HG03342 (cell line): ENCODE measurements around the gene ARHGAP30.

Experiments used
- ATAC-seq: cut with Tn5 transposase; IDR thresholded peaks from one replicate; pipeline ENCODE4 v1.9.1; 2021; ENCODE audit warnings: mild to moderate bottlenecking, moderate library complexity; ENCODE audit not compliant: unreplicated experiment

The ARHGAP30 gene

DNA sequence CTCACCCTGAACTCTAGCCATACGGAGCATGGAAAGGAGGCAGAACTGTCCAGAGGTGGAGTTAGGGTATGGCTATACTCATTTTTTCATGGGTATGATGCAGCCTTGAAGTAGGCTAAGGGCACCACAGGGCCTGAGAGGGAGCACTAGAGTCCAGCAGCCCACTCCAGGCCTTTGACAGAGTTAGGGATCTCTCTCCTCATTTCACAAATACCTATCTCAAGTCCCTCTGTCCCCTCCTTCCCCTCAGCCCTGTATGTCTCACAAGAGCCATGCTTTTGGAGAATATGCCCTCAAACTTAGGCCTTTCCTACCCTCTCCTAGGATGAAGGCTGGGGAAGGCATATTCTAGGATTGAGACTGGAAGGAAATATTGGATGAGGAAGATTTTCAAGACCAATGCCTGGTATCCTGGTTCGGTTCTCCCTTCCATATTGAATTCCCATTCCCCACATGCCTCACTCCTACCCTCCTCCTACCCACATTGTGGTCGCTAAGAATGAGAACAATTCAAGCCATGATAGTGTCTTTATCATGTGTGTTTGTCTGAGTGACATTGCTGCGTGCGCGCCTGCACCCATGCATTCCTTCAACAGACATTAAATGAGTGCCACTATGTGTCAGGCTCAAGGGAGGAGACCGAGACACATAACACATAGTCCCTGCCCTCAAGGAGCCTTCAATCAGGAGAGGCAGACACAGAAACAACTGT, 22.3 kb upstream of the ARHGAP30 start:
- ATAC-seq: no peak

DNA sequence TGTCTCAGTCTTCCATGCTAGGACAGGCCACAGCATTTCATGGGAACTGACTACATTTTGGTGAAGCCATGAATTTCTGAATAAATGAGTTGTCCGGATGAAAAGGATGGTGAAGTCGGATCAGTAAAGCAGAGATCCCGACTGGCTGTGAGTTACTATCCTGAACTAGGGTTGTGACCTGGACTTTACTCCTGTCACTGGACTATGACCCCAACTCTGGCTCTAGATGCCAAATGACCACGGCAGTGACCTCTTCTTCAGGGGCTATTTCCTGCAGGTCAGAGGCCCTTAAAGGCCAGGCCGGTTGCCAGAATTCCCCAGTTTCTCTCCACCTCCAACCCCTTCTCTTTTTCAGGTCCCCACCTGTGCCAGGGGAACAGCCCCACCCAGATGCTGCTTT, 21.4 kb upstream of the ARHGAP30 start:
- no peak for ATAC-seq

DNA sequence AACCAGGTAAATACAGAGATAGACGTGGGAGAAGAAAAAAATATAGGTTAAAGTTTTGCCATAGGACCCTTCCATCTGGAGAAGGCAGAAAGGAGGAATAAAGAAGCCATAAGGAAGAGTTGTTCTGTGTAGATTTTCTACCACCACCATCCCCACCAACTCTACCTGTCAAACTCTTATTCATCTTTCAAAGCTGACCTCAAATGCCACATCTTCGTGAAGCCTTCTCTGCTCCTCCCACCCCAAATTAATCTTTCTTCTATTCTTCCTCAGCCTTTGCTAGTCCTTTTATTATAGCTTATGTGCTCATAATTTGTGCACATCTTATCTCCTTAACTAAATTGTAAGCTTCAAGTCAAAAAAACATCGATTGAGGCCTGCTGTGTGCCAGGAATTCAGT, 20.9 kb upstream of the ARHGAP30 start:
- no peak for ATAC-seq

DNA sequence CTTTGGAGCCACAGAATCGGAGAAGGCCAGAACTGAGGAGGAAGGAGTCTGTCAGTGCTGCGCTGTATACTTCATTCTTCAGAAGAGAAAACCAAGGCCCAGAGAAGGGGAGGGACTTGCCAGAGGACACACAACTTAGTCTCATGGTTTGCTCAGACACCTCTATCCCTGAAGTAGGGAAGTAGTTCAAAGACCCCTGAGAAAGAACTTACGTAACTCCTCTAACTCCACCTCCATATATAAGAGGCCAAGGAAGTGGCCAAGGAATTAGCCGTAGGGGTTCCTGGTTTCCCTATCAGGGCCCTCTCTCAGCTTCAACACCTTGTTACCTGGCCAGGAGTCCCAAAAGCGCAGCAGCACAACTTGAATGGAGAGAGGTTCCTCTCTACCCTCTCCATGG, 20.2 kb upstream of the ARHGAP30 start:
- ATAC-seq: no peak

DNA sequence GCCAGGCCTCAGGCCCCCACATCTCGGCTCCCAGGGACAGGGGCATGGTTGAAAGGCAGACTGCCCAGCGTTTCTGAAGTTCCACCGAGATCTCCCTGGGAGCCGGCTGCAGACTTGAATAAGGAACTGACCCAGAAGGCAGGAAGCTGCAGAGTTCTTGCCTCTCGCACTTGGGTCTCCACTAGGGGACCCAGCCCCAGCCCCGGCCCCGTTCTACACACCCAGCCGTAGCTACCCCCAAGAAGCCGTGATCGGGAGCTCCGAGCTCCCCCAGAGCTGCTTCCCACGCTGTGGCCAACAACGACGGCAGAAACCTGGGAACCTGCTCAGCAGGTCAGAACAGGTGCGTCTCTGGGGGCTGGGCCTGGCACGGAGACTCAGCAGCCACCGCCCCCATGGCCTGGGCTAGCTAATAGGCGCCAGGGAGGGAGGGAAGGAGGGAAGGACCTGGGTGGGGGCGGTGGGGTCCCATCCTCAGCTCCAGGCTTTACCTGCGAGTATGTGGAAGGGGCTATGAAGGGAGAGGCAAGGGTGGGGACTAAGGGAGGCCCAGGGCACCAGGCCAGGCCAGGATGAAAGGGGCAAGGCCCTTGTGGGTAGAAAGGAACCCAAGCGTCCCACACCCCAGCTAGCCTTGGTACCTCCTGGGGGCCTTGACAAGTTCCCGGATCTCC, 19.7 kb upstream of the ARHGAP30 start, which contains the start of gene NECTIN4:
Gene NECTIN4, minus strand, starts transcription at position 308 of the 674 bp plus-strand sequence. Its CDS starts 262 bp downstream, at position 46.
- ATAC-seq: no peak

DNA sequence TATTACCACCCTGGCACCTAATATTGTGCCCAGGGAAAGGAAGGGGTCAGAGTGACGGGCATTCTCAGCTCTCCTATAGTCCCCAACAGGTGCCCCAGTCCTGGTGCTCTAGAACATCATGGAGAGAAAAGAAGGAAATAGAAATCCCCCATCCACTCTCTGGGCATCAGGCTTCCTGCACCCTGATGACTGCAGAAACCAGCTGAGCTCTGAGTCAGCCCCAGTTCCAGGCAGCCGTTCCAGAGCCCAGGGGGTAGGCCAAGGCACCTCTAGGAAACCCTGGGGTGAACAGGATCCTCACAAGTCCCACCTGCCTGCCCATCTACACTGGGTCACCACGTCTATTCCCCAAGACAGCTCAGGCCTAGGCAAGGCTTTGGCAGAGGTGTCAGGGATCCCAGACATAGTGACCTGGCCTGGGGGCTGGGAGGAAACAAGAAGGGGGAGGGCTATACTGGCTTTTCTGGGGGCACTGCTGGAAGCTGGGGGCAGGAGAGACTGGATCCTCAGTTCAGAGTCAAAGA, 19.0 kb upstream of the ARHGAP30 start:
- no peak for ATAC-seq

DNA sequence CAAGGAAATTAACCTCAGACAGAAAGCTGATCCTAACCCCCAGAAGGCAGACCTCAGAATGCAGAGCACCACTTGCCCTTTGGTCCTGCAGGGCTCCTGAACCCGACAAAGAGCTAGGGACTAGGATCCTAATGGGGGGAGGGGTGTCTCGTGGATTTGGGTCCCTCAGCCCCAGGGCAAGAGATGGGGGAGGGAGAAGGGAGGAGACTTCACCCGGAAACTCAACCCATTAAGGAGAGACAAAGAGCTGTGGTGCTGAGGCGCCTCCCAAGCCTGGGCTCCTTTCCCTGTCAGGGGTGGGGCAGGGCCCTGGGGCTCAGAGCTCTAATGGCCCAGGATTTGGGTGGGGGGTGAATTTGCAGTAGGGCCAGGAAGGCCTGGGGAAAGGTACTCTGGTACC, 16.8 kb upstream of the ARHGAP30 start:
- no peak for ATAC-seq

DNA sequence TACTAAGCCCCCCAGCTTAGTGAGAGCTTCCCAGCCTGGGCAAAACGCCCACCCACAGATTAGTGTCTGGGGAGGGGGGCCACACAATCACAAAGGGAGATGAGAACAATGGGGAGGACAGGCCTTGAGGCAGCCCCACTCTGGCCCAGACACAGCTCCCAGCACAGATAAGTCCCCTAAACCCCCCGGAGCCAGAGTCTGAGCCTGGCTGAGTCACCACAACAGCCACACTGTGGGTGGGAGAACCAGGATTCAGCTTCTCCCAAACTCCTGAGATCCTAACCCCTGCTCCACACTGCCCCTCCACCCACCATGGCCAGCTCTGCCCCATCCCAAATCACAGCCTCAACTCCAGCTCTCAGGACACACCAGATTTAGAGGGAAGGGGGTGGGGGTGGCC, 15.5 kb upstream of the ARHGAP30 start:
- no peak for ATAC-seq

DNA sequence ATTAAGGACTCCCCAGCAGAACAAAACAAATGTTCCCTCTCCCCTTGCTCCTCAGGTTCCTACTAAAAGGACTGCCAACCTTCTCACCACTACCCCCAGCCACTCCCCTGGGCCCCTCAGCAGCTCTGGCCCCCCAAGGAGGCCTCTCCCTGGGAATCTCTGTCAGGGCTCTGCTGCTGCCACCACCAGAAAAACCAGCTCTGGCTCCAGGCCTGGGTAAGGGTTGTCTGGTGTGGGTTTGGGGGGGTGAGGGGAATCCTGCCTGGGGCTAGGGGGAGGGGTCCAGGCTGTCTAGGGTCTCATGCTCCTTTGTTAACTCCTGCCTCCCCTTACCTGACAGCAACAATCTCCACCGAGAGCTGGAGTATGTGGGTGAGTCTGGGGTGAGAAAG, 14.9 kb upstream of the ARHGAP30 start:
- no peak for ATAC-seq

DNA sequence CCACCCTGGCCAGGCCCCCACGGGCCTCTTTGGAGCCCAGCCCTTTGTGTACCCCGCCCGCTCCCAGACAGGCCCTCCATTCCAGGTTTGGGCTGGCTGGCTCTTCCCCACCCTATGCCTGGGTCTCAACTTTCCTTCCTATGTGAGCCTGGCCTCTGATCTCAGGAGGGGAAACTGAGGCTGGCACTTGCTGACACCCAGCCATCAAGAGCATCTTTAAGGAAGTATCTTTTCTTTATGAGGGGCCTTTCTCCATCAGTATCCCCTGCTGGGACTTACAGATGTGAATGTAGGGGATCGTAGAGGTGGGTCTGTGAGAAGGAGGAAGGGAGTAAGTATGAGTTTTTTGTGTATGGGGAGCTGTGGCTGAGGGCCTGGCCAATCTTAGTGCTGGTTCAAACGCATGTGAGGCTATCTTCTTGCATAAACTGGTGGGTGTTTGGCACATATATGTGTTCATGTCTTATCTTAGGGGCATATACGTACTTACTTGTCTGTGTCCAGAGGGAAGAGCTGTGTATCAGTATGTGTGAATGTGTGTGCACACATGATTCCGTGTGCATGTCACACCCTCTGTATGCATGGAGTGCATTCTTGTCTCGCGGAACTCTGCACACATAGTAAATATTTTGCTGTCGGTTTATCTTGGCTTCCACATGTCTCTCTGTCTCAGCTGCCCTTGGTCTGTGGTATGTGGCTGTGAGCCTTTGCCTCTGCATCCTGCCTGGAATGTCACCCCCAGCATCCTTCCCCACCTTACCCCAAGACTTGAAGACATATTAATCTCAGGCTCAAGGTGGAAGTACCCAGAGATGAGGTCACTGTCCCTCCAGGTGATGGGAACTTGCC, 14.3 kb upstream of the ARHGAP30 start:
- ATAC-seq: no peak

DNA sequence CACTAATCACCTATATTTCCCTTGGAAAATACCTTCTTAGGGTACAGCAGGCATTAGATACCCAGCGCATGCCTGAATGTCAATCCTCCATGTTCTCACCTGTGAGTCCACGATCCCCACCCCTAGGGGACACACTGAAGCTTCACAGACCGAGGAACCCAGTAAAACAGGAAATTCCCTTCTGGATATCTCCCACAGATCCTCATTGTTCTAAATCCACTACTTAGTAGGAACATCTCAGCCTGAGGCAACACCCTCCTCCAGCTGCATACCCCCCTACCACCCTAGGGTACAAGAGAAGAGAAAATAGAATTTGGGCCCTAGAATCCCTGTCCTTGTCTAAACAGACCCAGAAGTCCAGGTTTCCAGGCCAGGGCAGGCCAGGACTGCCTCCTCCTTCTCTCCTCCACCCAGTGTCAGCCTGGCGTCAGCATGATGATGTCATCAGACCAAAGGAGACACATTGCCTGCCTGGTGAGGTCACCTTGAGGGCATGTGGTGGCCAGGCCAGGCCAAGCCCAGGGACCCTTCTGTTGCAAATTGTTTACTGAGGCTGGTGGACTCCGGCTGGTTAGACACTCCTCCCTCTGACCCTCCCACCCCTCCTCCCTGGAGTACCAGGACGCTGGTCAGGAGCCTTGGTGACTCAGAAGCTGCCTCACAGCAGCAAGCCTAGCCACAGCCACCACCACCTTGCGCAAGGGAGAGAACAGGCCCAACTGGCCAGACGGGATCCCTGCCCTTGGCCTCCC, 13.5 kb upstream of the ARHGAP30 start:
- no peak for ATAC-seq

DNA sequence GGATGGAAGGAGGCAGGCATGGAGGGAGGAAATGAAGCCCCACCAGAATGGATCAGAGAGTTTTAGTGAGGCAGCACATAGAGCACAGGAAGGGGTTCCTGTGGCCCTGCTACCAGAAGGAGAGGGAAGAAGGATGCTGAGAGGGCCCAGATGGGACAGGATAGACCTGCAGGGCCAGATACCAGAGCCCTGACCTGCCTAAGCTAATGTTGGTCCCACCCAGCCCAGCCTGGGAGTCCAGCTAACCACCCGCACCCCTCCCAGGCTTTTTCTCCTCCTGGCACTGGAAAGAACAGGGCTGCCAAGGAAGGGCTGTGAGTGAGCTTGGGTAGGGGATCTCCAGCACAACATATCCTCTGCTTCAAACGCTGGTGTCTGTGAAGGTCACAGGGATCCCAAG, 12.8 kb upstream of the ARHGAP30 start:
- no peak for ATAC-seq

DNA sequence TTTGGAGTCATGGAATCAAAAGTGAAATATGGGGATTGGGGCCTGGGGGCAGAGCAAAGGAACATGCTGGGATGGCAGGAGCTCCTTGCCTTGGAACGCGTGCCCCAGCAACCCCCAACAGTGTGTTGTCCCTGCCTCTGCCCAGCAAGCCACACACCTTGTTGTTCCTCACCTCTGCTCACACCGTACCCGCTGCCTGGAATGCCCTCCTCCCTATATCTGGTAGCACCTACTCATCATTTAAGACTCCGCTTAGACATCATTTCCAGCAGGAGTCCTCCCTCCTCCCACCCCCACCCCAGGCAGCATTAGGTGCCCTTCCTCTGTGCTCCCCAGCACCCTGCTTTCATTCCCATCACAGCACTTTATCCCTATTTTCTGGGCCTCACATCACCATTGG, 11.8 kb upstream of the ARHGAP30 start:
- no peak for ATAC-seq

DNA sequence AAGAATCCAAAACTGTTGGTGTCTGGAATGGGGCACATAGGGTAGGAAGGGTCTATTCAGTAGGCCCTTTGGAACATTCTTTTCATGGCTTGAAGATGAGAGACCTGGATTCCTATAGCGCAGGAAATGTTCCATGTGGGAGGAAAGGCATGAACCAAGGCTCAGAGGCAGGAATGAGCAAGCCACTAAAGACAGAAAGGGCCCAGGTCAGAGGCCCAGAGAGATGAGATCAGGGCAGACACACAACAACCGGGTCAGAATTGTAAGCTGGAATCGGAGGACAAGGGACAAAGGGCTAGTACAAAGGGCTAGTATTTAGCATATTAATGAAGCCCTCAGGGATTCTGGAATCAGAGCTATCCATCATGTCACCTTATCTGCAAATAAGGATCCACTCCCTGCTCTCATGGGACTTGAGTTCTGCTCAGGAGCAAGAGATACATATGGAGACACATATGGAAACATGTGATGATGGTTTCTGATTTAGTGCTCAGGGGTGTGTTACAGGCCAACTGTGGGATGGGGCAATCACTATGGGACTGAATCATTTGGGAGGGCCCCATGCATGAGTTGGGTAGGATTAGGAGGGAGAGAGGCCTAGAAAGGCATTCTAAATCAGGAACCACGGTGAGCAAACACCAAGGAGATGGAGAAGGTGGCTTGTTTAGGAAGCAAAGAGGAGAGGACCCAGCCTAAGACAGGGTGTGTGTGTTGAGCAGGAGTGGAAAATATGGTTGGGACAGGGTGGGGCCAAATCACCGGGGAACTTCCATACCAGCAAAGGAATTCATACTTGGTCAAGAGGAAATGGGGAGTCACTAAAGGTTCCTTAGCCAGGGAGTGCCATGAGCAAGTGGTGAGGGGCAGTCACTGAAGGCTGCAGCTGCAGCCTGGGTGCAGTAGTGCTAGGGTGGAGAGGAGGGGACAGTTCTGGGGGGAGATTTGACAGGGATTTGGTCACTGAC, 11.0 kb upstream of the ARHGAP30 start:
- no peak for ATAC-seq

DNA sequence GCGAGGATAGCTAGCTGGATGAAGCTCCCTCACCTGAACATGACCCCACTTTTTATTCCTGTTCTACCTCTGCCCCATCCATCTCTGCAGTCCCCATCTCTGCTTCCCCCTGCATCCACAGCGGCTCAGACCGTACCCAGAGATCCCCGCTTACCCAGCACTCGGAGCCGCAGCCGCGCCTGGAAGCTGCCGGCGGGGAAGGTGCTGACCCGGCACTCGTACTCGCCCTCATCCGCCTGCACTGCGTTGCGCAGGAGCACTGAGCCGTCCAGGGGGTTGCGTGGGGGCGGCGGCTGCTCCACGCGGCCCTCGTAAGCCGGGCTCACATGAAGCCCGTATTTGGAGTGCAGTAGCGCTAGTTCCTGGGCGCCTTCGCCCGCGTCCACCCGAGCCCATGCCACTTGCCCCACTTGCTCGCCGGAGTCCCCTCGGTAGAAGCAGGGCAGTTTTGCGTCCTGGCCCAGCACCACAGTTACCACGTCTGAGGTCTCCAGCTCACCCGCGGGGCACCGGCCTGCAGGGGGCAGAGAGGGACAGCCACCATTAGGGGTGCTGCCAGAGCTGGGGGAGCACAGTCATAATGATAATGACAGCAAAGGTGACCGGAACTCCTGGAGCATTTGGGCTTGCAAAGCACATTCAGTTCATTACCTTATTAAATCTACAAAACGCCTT, 9.9 kb upstream of the ARHGAP30 start:
- ATAC-seq: no peak

DNA sequence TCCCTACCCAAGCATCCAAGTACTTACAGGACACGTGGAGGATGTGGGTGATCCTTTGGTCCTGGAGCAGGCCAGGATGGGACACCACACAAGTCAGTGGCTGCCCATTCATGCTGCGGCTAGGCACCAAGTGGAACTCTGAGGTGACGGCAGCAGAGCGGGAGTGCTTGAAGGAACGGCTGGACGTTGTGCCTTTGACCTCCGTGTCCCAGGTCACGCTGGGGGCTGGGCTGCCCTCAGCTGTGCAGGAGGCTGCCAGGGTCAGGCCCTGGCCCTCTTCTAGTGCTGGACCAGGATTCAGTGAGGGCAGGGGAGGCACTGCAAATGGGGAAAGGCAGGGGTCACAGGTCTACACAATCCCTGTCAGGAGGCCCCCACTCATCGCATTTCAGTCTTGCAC, 7.7 kb upstream of the ARHGAP30 start:
- ATAC-seq: no peak

DNA sequence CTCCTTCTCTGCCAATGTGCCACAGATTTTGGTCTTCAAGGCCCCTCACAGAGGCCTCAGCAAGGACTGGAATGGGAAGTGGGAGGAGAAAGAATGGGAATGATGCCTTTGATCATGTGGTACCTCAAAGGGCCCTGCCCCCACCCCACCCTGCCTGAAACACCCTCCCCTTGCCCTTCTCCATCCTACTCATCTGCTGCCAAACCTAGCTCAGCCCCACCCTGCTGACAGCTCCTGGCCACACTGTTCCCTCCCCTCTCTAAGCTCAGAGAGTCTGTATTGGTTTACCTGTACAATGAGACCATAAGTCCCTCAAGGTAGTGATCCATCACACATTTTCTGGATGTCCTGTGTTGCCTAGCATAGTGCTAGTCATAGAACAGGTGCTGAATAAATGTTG, 6.7 kb upstream of the ARHGAP30 start:
- ATAC-seq: no peak

DNA sequence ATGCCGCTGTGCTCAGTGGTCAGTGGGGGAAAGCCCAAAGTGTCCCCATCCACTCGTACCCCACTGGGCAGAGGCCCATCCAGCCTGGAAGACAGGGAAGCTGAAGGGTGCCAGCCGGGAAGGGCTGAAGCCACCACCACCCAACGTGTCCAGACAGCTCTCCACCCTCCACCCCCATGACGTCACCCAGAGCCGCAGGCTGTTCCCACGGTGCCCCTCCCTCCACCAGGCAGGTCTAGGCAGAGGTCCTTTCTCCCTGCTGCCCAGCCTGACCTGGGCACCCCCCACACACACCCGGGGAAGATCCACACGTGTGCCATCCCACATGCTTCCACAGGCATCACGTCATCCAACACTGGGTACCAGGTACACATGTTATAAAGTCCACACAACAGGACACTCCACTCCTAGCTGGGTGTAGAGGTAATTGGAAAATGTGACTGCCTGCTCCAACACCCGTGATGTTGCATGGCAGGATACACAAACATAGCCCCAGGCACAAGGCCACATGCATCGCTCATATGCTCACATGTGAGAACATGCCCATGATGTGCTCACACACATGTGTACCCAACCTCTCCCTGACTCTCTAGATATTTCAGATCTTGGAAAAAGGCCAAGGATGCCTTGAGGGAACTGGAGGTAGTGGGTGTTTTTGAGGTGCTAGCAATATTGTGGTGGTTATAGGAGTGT, 5.1 kb upstream of the ARHGAP30 start:
- ATAC-seq: no peak
